Smooth muscle cell (in vitro differentiated cells): Measurements from ENCODE around the gene ASIC3. TPM values are rescaled to one million over a fixed set of nuclear protein-coding genes. Genes with fewer than 3 reads are reported as not detected.

ENCODE experiments used
- DNase-seq: peaks from one replicate; lab custom pipeline; 2025; ENCODE audit not compliant: unreplicated experiment; lab: John Stamatoyannopoulos, UW
- H2AFZ ChIP-seq: fragments of 200-600 bp; sonication (generic); 2 replicates; pipeline ENCODE4 v1.6.0; 2016; ENCODE audit warnings: antibody characterized with exemption, low read depth, mild to moderate bottlenecking
- H3F3A ChIP-seq: fragments of 200-600 bp; sonication (generic); 2 replicates; pipeline ENCODE4 v1.6.0; 2017; ENCODE audit warnings: antibody characterized with exemption, low read depth
- H3K27ac ChIP-seq: fragments of 200-600 bp; sonication (generic); 2 replicates; pipeline ENCODE4 v1.5.1; 2016; ENCODE audit warnings: low read depth, mild to moderate bottlenecking
- H3K27me3 ChIP-seq: fragments of 200-600 bp; sonication (generic); 2 replicates; pipeline ENCODE4 v1.6.1; 2016; ENCODE audit warnings: low read depth, mild to moderate bottlenecking
- H3K36me3 ChIP-seq: fragments of 200-600 bp; sonication (generic); 2 replicates; pipeline ENCODE4 v1.5.1; 2016; ENCODE audit warnings: low read depth
- H3K4me1 ChIP-seq: fragments of 200-600 bp; sonication (generic); 2 replicates; pipeline ENCODE4 v1.5.1; 2016; ENCODE audit warnings: low read depth
- H3K4me2 ChIP-seq: fragments of 200-600 bp; sonication (generic); 2 replicates; pipeline ENCODE4 v1.6.0; 2016; ENCODE audit warnings: mild to moderate bottlenecking
- H3K4me3 ChIP-seq: fragments of 200-600 bp; sonication (generic); 2 replicates; pipeline ENCODE4 v1.5.1; 2016; ENCODE audit warnings: mild to moderate bottlenecking
- H3K79me2 ChIP-seq: fragments of 200-600 bp; sonication (generic); 2 replicates; pipeline ENCODE4 v1.6.0; 2016; ENCODE audit warnings: low read depth, mild to moderate bottlenecking
- H3K9ac ChIP-seq: fragments of 200-600 bp; sonication (generic); 2 replicates; pipeline ENCODE4 v1.6.0; 2016; ENCODE audit warnings: low read depth
- H3K9me3 ChIP-seq: fragments of 200-600 bp; sonication (generic); replicated peaks from 2 replicates; pipeline ENCODE4 v1.5.1; 2016; ENCODE audit warnings: low read depth
- H4K20me1 ChIP-seq: fragments of 200-600 bp; sonication (generic); 2 replicates; pipeline ENCODE4 v1.6.0; 2016; ENCODE audit warnings: low read depth
- CTCF ChIP-seq: fragments of 200-600 bp; sonication (generic); IDR thresholded peaks from 2 replicates; pipeline ENCODE4 v1.5.1; 2017; ENCODE audit warnings: borderline replicate concordance, mild to moderate bottlenecking, antibody characterized with exemption; ENCODE audit not compliant: insufficient read depth, poor library complexity, severe bottlenecking
- WGBS: methylation state at CpG from one replicate; pipeline ENCODE4 v1.1.7; 2016; ENCODE audit warnings: low lambda C conversion rate; 5-methylcytosine and 5-hydroxymethylcytosine counted together
- polyA plus RNA-seq: library from polyadenylated mRNA; unstranded; fragments of >200 nt; fragmentation: Nextera tagmentation; extraction: Ambion mirVana; gene quantifications from 2 replicates; pipeline ENCODE4 v1.2.1, GENCODE V29; 2016
- total RNA-seq: library from RNA; depleted of rRNA; stranded (reverse); fragments of >200 nt; gene quantifications from 2 replicates; pipeline ENCODE4 v1.2.3, GENCODE V29; 2014

The ASIC3 gene
- total and polyA plus RNA-seq, 2 experiments from 2014 or later, result 2.0 to 2.3 TPM

GRCh38 chr7:151076863-151077704 is 28.8 kb downstream of the ASIC3 start:
- H3K9ac ChIP-seq, result no peak overlapping the region
- no peak overlapping the region for H2AFZ ChIP-seq
- peaks cover 22% of the 10 kb centered on the region for H3K79me2 ChIP-seq
- H3F3A ChIP-seq, result peaks cover 16% of the 10 kb centered on the region
- H3K27ac ChIP-seq, result no peak overlapping the region
- no peak for DNase-seq
- no peak overlapping the region for H3K4me2 ChIP-seq
- WGBS, result 86% methylated on average over 32 of the region's 33 CpGs
- TF ChIP-seq CTCF, result peak; percentile 37
- peaks cover 21% of the 10 kb centered on the region for H4K20me1 ChIP-seq
- no peak overlapping the region for H3K4me3 ChIP-seq
- no peaks in the 10 kb centered on the region for H3K36me3 ChIP-seq
- H3K27me3 ChIP-seq, result no peaks in the 10 kb centered on the region
- H3K9me3 ChIP-seq, result no peaks in the 10 kb centered on the region
- H3K4me1 ChIP-seq, result peaks cover 16% of the 10 kb centered on the region

GRCh38 chr7:151077705-151078232 is 29.4 kb downstream of the ASIC3 start:
- H3K4me1 ChIP-seq, result peaks cover 23% of the 10 kb centered on the region
- H3K4me2 ChIP-seq, result no peak overlapping the region
- H3K4me3 ChIP-seq, result no peak overlapping the region
- no peak for DNase-seq
- H3F3A ChIP-seq, result peaks cover 16% of the 10 kb centered on the region
- H2AFZ ChIP-seq, result no peak overlapping the region
- WGBS, result 87% methylated on average over 10 of the region's 10 CpGs
- H3K27me3 ChIP-seq, result no peaks in the 10 kb centered on the region
- H3K9ac ChIP-seq, result no peak overlapping the region
- TF ChIP-seq CTCF, result no peak
- H3K27ac ChIP-seq, result no peak overlapping the region
- peaks cover 21% of the 10 kb centered on the region for H4K20me1 ChIP-seq
- H3K36me3 ChIP-seq, result no peaks in the 10 kb centered on the region
- no peaks in the 10 kb centered on the region for H3K9me3 ChIP-seq
- H3K79me2 ChIP-seq, result peaks cover 29% of the 10 kb centered on the region

GRCh38 chr7:151078233-151079040 is 30.1 kb downstream of the ASIC3 start:
- H3K4me2 ChIP-seq, result peak overlapping the region; percentile 97
- H3K4me3 ChIP-seq, result no peak overlapping the region
- H4K20me1 ChIP-seq, result peaks cover 21% of the 10 kb centered on the region
- DNase-seq, result no peak
- peaks cover 16% of the 10 kb centered on the region for H3F3A ChIP-seq
- 61% methylated on average over 13 of the region's 22 CpGs for WGBS
- H3K9me3 ChIP-seq, result no peaks in the 10 kb centered on the region
- peaks cover 24% of the 10 kb centered on the region for H3K4me1 ChIP-seq
- no peak overlapping the region for H3K9ac ChIP-seq
- no peak for TF ChIP-seq CTCF
- no peak overlapping the region for H2AFZ ChIP-seq
- no peaks in the 10 kb centered on the region for H3K27me3 ChIP-seq
- peaks cover 33% of the 10 kb centered on the region for H3K79me2 ChIP-seq
- H3K36me3 ChIP-seq, result no peaks in the 10 kb centered on the region
- H3K27ac ChIP-seq, result no peak overlapping the region
